Measurements from ENCODE around the gene SNX27. TPM values are rescaled to one million over a fixed set of nuclear protein-coding genes. Genes with fewer than 3 reads are reported as not detected.

The SNX27 gene
- total RNA-seq: 19.3 and 23.6 TPM in 2 replicates

DNA sequence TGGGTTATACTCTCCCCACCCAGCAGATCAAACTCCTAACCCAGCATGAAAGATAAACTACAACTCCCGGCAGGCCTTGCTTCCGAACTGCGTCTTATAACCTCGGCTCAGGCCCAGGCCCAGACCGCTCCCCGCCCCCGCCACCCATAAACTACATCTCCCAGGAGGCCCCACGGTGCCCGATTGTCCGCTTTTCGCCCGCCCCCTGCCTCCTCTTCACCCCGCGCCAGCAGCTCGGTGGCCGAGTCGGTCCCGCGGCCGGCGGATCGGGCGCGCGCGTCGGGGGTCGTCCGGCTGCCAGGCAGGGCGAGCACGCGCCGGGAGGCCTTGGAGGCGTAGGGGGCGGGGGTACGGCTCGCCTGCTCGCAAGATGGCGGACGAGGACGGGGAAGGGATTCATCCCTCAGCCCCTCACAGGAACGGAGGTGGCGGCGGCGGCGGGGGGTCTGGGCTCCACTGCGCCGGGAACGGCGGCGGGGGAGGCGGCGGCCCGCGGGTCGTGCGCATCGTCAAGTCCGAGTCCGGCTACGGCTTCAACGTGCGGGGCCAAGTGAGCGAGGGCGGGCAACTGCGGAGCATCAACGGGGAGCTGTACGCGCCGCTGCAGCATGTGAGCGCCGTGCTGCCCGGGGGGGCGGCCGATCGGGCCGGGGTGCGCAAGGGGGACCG lies at the start of gene SNX27:
Gene SNX27 (plus strand): TSS at position 219 of the 669 bp plus-strand sequence. CDS start 152 bp downstream, at position 371.

GRCh38 chr1:151716771-151717631 lies 105.2 kb downstream of the SNX27 start, which contains the start of gene CELF3:
Gene CELF3 (minus strand): TSS chr1:151716803. CDS start chr1:151716020, 783 bp downstream.

GRCh38 chr1:151720974-151721787 lies 109.3 kb downstream of the SNX27 start, which contains the start of gene RIIAD1:
Gene RIIAD1 (plus strand): TSS chr1:151721522. CDS start chr1:151721537, 15 bp downstream.

Small RNA genes within 50 kb of the gene (small RNA-seq; reads per million reads assigned to genes)
- gene RNU6-1062P (not detected), gene RNU6-662P (not detected)

Other genes starting within 250 kb of the SNX27 start
- 2.0 and 5.9 TPM in 2 replicates for gene SELENBP1, start 239.3 kb upstream of the SNX27 start, total RNA-seq
- gene PSMB4, start 212.5 kb upstream of the SNX27 start, total RNA-seq: 315 and 439 TPM in 2 replicates
- 30.0 and 43.6 TPM in 2 replicates for gene POGZ, start 152.6 kb upstream of the SNX27 start, total RNA-seq
- gene CGN, start 100.7 kb upstream of the SNX27 start, total RNA-seq: 2.0 and 2.7 TPM in 2 replicates
- 40.8 and 125 TPM in 2 replicates for gene TUFT1, start 71.7 kb upstream of the SNX27 start, total RNA-seq
- not detected in 2 replicates for gene CELF3, start 104.8 kb downstream of the SNX27 start, total RNA-seq
- not detected in 2 replicates for gene RIIAD1, start 109.5 kb downstream of the SNX27 start, total RNA-seq
- 91.2 and 104 TPM in 2 replicates for gene MRPL9, start 151.4 kb downstream of the SNX27 start, total RNA-seq
- 2.4 and 4.8 TPM in 2 replicates for gene TDRKH, start 178.4 kb downstream of the SNX27 start, total RNA-seq
- gene LINGO4, start 193.4 kb downstream of the SNX27 start, total RNA-seq: not detected in 2 replicates
- gene RORC, start 219.8 kb downstream of the SNX27 start, total RNA-seq: not detected in 2 replicates
- gene C2CD4D, start 227.8 kb downstream of the SNX27 start, total RNA-seq: under 0.01 and 0.33 TPM in 2 replicates
- not detected in 2 replicates for gene THEM5, start 241.7 kb downstream of the SNX27 start, total RNA-seq